SK-N-SH (cell line): Measurements from ENCODE around the gene MYLK.

Source experiments
- CTCF ChIP-seq: fragments of 200-600 bp; sonication (generic); IDR thresholded peaks from 2 replicates; pipeline ENCODE4 v1.6.1; 2017; ENCODE audit warnings: antibody characterized with exemption, mild to moderate bottlenecking, moderate library complexity
- FOSL2 ChIP-seq: IDR thresholded peaks from 2 replicates; pipeline ENCODE4 v1.4.0; 2012; ENCODE audit warnings: low read depth, mild to moderate bottlenecking, moderate library complexity, borderline replicate concordance
- FOXM1 ChIP-seq: IDR thresholded peaks from 2 replicates; pipeline ENCODE4 v1.4.0; 2012; ENCODE audit warnings: low read depth, mild to moderate bottlenecking
- GABPA ChIP-seq: IDR thresholded peaks from 2 replicates; pipeline ENCODE4 v1.4.0; 2012; ENCODE audit warnings: low read depth, mild to moderate bottlenecking
- JUND ChIP-seq: IDR thresholded peaks from 2 replicates; pipeline ENCODE4 v1.4.0; 2012
- POLR2AphosphoS5 ChIP-seq: IDR thresholded peaks from 2 replicates; pipeline ENCODE4 v1.6.1; 2012; ENCODE audit warnings: low read depth, low read length
- TCF12 ChIP-seq: IDR thresholded peaks from 2 replicates; pipeline ENCODE4 v1.4.0; 2012
- YY1 ChIP-seq: IDR thresholded peaks from 2 replicates; pipeline ENCODE4 v1.4.0; 2012; ENCODE audit warnings: low read depth, mild to moderate bottlenecking

GRCh38 chr3:123694366-123695087 lies 189.6 kb downstream of the MYLK start:
- TF ChIP-seq CTCF (no peak), FOSL2 (no peak), YY1 (no peak), POLR2AphosphoS5 (no peak), TCF12 (no peak), FOXM1 (no peak), JUND (no peak), GABPA (no peak)
